Right lobe of liver (tissue), 4 donors: ENCODE results near the gene GALNT10.

Experiments
- POLR2A ChIP-seq: fragments of 450-650 bp; IDR thresholded peaks from one replicate; pipeline ENCODE4 v1.6.1; 2017; ENCODE audit warnings: antibody characterized with exemption, mild to moderate bottlenecking
- TF ChIP-seq, protein P1 (sequence below), 4 donors: fragments of 200-600 bp in 3 of 4; fragments of 450-650 bp in 1 of 4; IDR thresholded peaks; one replicate each; pipeline versions ENCODE4 v1.5.1 to v1.8.0; 2016 to 2022; ENCODE audit warnings: antibody characterized with exemption in 4 of 4, mild to moderate bottlenecking in 2 of 4
- donor health status: DM: no; HTN: no; CAD: no.
- donor health status: DM: no; HTN: no; CAD: no.
- donor health status: DM: no; HTN: yes; CAD: no.

DNA sequence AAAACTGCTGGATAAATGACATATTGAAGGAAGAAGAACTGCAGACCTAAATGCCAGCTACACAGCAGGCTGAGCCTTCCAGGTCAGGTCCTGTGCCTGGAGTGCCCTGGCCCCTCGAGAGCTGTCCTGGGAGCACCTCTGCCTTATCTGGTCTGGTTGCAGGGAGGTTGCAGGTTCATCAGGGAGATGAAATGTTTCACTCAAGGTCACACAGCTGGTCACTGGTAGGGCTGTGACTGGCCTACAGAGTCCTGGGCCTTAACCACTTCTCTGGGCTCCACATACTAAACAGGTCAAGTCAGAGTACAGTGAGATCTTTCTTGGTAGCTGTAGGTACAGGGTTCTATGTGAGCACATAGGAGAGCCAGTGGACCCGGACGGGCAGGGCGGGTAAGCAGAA is 16.7 kb downstream of the GALNT10 start:
- TF ChIP-seq, protein P1, sequence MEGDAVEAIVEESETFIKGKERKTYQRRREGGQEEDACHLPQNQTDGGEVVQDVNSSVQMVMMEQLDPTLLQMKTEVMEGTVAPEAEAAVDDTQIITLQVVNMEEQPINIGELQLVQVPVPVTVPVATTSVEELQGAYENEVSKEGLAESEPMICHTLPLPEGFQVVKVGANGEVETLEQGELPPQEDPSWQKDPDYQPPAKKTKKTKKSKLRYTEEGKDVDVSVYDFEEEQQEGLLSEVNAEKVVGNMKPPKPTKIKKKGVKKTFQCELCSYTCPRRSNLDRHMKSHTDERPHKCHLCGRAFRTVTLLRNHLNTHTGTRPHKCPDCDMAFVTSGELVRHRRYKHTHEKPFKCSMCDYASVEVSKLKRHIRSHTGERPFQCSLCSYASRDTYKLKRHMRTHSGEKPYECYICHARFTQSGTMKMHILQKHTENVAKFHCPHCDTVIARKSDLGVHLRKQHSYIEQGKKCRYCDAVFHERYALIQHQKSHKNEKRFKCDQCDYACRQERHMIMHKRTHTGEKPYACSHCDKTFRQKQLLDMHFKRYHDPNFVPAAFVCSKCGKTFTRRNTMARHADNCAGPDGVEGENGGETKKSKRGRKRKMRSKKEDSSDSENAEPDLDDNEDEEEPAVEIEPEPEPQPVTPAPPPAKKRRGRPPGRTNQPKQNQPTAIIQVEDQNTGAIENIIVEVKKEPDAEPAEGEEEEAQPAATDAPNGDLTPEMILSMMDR (IDR thresholded peaks at IDR 0.05), result no peak
- no peak for TF ChIP-seq POLR2A
